GM18508 (cell line): ENCODE data around the gene OTUD1.

Source experiments
- ATAC-seq: cut with Tn5 transposase; IDR thresholded peaks from one replicate; pipeline ENCODE4 v1.9.1; 2021; ENCODE audit warnings: moderate number of reproducible peaks; ENCODE audit not compliant: insufficient read depth, unreplicated experiment

Gene OTUD1

GRCh38 chr10:23459308-23459939, 20.5 kb downstream of the OTUD1 start:
- ATAC-seq, result no peak

- no peak for ATAC-seq
These were observed 22.7 kb downstream of the OTUD1 start for GRCh38 chr10:23461557-23461956.

- ATAC-seq, result no peak
These were observed 28.1 kb downstream of the OTUD1 start for GRCh38 chr10:23467012-23467411.

GRCh38 chr10:23467548-23467947, 28.7 kb downstream of the OTUD1 start:
- ATAC-seq, result no peak

- no peak for ATAC-seq
These were observed 30.8 kb downstream of the OTUD1 start for GRCh38 chr10:23469596-23470237.

GRCh38 chr10:23472181-23472580, 33.3 kb downstream of the OTUD1 start:
- no peak for ATAC-seq

- ATAC-seq, result no peak
These were observed 35.2 kb downstream of the OTUD1 start for GRCh38 chr10:23474081-23474480.

- ATAC-seq, result no peak
These were observed 35.8 kb downstream of the OTUD1 start for GRCh38 chr10:23474626-23475025.

GRCh38 chr10:23478570-23478969, 39.7 kb downstream of the OTUD1 start:
- no peak for ATAC-seq

- no peak for ATAC-seq
These were observed 41.1 kb downstream of the OTUD1 start for GRCh38 chr10:23479798-23480473.

GRCh38 chr10:23481363-23481961, 42.6 kb downstream of the OTUD1 start:
- no peak for ATAC-seq

GRCh38 chr10:23490115-23490514, 51.2 kb downstream of the OTUD1 start:
- no peak for ATAC-seq
